GM18873 (cell line): Measurements from ENCODE around the gene LCAT.
"Not testable (repeated sequence)": the region's sequence is repeated elsewhere in the genome, so short reads cannot be mapped to it uniquely, and the experiment has no call there.

Experiments used
- ATAC-seq: cut with Tn5 transposase; IDR thresholded peaks from one replicate; pipeline ENCODE4 v1.9.1; 2021; ENCODE audit warnings: mild to moderate bottlenecking, moderate library complexity, moderate number of reproducible peaks; ENCODE audit not compliant: unreplicated experiment, low FRiP score

LCAT gene

DNA sequence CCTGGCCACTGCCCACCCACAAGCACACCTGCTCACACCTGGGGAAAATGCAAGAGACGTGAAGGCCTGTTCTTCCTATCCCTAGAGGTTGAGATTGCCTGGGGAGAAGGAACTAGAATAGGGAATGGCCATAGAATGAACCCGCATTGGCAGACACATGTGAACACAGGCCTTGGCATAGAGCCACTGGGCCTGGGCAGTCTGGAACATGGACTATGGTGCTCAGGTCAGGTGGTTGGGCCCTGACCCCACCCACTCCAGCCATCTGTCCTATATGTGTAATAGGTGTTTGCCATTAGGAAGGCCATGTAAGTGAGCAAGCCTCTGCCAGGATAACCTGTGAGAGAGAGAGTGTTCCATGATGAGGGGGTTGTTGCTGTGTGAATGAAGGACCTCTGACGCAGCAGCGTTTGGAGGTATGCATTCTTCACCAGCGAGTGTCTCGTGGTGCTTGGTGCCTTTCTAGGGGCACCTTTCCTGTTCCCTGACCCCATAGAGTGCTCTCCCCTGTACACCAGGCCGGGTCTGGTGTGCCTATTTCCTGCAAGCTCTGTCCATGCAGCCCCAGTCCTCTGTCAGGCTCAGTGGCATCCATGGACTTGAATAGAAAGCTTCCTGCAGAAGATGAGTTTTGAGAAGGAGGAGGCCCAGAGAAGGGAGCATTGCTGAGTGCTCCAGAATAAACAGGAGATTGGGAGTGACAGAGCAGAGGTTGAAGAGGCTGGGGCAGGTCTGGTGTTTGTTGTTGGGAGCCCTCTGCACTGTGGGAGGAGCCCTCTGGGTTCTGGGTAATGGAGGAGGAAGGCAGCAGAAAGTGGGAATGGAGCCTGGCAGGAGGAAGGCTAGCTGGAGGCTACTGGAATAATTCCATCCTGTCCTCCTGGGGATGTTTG, 27.8 kb downstream of the LCAT start:
- ATAC-seq: no peak

DNA sequence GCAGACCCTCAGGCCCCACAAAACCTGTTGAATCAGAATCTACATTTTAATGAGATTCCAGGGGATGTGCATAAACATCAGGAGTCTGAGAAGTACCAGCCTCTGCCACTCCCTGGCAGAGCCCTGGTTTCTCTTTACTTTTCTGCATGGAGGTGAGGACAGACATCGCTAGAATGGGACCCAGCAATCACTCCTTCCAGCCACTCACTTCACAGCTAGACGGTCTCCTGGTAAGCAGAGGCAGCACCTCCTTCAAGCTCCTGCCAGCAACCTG, 28.5 kb downstream of the LCAT start:
- not testable (repeated sequence) for ATAC-seq

DNA sequence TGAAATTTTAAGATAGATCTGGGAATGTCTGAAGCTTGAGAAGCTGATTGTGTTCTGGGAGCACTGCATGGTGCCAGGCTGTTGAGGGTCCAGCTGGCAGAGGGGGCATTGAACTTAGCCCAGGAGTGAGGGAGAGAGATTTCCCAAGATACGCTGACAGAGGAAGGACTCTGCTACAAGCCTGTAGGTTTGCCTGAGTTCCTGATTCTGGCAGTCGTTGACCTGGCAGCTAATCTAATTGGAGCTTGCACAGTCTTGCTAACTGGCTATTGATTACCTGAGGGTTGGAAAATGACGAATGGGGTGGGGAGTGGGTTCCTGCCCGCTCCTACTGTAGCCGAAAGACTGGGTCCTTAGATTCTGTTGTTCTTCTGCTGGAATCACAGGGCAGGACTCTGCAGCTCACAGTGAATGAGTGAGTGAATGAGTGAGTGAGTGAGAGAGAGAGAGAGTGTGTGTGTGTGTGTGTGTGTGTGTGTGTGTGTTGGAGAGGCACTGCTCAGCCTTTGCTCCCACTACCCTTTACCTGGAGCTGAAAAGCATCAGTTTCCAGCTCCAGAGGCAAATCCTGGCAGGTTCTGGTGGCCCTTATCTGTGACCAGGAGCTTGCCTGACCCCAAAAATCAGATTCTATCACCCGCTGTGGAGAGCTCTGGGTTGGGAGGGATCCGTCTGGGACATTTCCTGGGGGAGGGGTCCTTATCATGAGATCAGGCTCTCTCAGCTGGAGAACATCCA, 29.0 kb downstream of the LCAT start:
- no peak for ATAC-seq

DNA sequence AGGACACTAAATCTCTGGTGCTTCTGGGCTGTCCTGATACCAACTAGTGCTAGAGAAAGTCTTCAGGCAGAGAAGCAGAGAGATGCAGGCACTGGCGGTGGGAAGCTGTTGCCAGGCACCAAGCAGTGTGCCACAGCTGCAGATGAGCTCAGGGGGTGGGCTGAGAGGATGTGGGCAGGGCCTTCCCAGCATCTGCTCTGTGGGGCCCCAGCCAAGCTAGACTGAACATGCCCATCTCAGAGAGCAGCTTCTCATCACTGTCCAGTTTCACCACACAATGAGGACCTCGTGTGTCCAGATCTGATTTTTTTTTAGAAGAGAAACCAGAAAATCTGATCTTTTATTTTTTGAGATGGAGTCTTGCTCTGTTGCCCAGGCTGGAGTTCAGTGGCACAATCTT, 33.8 kb downstream of the LCAT start:
- no peak for ATAC-seq

DNA sequence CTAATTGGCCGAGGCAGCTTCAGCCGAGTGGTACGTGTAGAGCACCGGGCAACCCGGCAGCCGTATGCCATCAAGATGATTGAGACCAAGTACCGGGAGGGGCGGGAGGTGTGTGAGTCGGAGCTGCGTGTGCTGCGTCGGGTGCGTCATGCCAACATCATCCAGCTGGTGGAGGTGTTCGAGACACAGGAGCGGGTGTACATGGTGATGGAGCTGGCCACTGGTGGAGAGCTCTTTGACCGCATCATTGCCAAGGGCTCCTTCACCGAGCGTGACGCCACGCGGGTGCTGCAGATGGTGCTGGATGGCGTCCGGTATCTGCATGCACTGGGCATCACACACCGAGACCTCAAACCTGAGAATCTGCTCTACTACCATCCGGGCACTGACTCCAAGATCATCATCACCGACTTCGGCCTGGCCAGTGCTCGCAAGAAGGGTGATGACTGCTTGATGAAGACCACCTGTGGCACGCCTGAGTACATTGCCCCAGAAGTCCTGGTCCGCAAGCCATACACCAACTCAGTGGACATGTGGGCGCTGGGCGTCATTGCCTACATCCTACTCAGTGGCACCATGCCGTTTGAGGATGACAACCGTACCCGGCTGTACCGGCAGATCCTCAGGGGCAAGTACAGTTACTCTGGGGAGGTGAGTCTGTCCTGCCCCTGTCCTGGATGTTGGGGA, 34.7 kb downstream of the LCAT start:
- ATAC-seq: no peak

DNA sequence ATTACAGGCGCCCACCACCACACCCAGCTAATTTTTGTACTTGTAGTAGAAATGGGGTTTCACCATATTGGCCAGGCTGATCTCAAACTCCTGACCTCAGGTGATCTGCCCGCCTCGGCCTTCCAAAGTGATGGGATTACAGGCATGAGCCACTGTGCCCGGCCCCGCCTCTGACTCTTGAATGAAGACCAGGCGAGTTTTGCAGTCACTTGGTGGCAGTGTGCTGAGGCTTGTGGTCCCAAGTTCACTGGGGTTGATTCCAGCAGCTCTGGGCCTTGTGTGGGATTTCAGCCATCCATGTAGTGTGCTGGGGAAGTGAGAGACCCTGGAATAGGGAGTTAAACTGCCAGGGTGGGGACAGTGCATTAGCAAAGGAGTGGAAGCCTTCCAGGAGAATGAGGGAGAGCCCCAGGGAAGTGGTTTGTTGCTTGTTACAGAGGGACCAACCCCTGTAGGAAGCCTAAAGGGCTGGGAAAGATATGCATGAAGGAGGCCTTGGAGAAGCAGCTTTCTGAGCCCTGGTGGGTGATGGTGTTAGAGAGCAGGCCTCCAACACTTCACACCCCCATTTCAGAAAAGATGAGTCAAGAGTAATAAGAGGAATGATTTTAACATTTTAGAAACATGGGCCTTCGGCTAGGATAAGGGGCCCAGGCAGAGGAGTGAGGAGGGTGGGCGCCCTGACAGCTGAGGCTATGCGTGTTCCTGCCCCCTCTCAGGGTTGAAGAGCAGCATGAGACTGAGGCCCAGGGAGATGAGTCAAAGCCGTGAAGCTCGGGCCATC, 36.3 kb downstream of the LCAT start:
- ATAC-seq: no peak

DNA sequence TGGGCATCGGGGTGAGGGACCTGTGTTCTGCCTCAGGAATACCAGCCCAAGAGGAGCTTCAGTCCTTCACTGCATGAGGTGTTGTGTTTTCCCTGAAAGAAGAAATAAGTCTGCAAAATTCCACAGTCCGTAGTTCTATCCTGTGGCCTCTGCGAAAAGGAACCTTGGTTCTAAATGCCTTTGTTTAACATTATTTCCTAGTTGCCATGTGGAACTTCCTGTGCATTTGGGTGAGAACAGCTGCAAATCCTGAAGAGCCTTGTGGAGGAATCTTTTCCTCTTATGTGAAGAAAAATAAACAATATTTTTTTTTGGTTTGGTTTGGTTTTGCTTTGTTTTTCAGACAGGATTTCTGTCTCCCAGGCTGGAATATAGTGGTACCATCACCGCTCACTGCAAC, 41.1 kb downstream of the LCAT start:
- ATAC-seq: no peak

DNA sequence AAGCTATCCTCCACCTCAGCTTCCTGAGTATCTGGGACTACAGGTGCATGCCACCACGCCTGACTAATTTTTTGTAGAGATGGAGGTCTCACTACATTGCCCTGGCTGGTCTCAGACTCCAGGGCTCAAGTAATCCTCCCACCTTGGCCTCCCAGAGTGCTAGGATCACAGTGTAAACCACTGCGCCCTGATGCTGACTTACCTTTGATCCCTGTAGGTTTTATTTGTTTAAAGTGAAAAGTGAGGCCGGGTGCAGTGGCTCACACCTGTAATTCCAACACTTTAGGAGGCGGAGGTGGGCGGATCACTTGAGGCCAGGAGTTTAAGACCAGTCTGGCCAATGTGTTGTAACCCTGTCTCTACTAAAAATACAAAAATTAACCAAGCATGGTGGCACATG, 42.2 kb downstream of the LCAT start:
- ATAC-seq: no peak

DNA sequence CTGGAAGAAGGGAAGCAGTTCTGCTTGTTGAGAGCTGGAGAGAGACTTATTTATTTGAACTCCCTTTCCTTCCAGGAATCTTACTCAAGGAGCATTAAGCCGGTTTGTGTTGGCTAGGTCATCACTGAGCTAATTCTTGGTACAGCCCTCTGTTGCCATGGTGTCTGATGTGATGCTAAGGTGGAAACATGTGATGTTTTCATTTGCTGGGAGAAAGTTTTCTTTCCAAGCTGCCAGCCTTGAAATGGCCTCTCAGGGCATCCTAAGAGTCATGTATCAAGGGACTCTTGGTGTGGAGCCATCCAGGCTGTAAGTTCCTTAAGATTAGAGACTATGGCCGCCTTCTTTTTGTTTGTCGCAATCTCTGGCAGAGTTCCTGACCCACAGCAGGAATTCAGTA, 46.7 kb downstream of the LCAT start:
- no peak for ATAC-seq

DNA sequence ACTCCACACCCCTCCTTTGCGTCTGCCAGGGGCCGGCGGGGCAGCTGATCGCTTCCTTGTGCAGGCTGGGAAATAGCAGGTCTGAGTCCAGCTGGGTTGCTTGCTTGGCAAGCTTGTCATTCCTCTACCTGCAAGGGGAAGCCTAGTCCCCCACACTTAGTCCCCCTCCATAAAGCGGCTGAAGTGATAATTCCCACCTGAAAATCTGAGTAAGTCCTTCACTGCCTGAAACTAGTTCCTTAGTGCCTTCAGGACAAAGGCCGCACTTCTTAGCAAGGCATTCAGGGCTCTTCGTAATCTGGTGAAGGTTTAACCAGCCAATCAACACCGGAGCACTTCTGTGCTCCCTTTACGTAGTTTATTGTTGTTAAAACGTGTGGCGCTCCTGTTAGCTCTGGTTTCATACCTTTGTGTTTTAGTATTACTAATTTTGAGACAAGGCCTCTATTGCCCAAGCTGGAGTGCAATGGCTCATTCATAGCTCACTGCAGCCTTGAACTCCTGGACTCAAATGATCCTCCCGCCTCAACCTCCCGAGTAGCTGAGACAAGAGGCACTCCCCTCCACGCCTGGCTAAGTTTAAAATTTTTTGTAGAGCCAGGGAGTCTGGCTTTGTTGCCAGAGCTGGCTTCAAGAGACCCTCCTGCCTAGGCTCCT, 50.0 kb downstream of the LCAT start:
- ATAC-seq: peak; percentile 19

DNA sequence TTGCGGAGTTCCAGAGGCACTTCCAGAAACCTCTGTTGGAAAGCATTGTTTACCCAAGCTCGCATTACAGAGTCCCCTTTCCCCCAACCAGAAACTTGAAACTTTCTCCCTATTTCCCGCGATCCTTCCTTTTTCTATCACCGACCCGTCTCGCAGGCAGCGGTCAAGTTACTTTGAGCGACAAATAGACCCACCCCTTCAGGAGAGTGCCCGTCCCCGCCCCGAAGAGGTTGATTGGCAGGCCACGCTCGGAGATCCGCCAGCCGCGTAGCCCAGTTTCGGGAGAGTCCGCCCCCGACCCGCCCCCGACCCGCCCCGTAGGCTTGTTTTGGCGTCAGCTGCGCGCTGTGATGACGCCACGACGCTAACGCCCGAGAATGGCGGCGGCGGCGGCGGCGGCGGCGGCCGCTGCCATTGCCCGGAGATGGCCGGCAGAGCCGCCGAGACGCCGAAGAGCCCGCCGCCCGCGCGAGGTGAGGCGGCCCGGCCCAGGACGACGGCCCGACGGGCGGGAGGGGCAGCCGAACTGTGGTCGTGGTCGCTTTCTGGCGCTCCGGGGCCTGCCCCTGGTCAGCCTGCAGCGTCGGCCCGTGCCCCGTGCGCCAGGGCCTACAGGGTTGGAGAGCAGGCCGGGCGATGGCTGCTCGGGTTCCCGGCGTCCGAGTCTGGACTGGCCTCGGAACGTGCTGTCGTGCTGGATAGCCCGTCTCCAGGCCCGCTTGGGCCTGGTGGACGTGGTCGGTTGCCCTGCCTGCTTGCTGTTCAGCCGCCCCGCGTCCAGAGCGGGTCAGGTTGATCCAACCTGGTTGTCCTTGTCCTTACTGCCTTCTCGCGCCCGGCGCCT, 50.8 kb downstream of the LCAT start, which contains the start of gene PSKH1:
TSS of gene PSKH1 (plus strand) at position 356 of the 844 bp plus-strand sequence. CDS start 15,496 bp downstream, outside the sequence.
- ATAC-seq: peak; percentile 81

DNA sequence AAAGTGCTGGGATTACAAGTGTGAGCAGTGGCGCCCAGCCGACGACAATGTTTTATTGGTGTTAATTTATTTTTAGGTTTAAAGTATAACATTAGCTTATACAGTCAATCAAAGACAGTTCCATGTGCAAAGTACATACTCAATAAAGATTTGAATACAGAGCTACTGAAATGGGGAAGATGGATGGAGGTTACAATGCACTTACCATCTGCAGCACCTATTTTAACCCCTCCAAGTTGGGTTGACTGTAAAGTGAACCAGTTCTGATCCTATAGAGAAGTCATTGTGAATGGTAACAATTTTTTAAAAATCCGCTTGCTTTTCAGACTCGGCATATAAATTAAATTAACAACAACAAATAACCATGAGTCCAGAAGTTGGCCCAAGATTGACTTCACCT, 51.5 kb downstream of the LCAT start:
- ATAC-seq: no peak
